SK-N-SH (cell line): ENCODE data around the gene RHOA. TPM values are rescaled to one million over a fixed set of nuclear protein-coding genes. Genes with fewer than 3 reads are reported as not detected.

Experiments
- CTCF ChIA-PET: fragments of 300-600, 350-600 bp; formaldehyde crosslinking; extraction: SDS; loops from one replicate; lab custom pipeline; 2021; lab: Yijun Ruan, JAX
- POLR2A ChIA-PET: fragments of 350-600 bp; sonication (Branson Sonifier 250); formaldehyde crosslinking; extraction: SDS; loops from one replicate; lab custom pipeline; 2020; ENCODE audit warnings: antibody characterized with exemption, inconsistent platforms; lab: Yijun Ruan, JAX
- DNase-seq: peaks from one replicate; pipeline ENCODE4 v3.0.0; 2012
- H2AFZ ChIP-seq: fragments of 200-600 bp; sonication (generic); 2 replicates; pipeline ENCODE4 v1.8.1; 2016; ENCODE audit warnings: antibody characterized with exemption, mild to moderate bottlenecking, low read depth
- H3F3A ChIP-seq: fragments of 200-600 bp; sonication (generic); replicated peaks from 2 replicates; pipeline ENCODE3; 2016; ENCODE audit warnings: antibody characterized with exemption, mild to moderate bottlenecking; ENCODE audit not compliant: insufficient read depth
- H3K27ac ChIP-seq, 2 experiments: fragments of 200-500 bp in 1 of 2; fragments of 200-600 bp in 1 of 2; sonication (Bioruptor generic) in 1 of 2; sonication (generic), shearing (Covaris generic) in 1 of 2; 2 replicates each; pipeline versions ENCODE4 v1.5.1 to v1.6.1; 2014 to 2016; ENCODE audit warnings: low read depth in 2 of 2, inconsistent platforms in 1 of 2, low read length in 1 of 2, mild to moderate bottlenecking in 1 of 2, mixed read lengths in 1 of 2
- H3K27me3 ChIP-seq: fragments of 200-600 bp; sonication (generic), shearing (Covaris generic); 2 replicates; pipeline ENCODE4 v1.6.1; 2016; ENCODE audit warnings: mixed run types; ENCODE audit not compliant: insufficient read depth
- H3K36me3 ChIP-seq, 2 experiments: fragments of 200-500 bp in 1 of 2; fragments of 200-600 bp in 1 of 2; sonication (Bioruptor generic) in 1 of 2; sonication (generic) in 1 of 2; replicated peaks in 1 of 2; 2 replicates each; pipeline versions ENCODE3 to v1.5.1; 2014 to 2016; ENCODE audit warnings: low read length in 1 of 2, mild to moderate bottlenecking in 1 of 2; ENCODE audit not compliant: insufficient read depth in 2 of 2, control insufficient read depth in 1 of 2
- H3K4me1 ChIP-seq, 2 experiments: fragments of 200-500 bp in 1 of 2; fragments of 200-600 bp in 1 of 2; sonication (Bioruptor generic) in 1 of 2; sonication (generic), shearing (Covaris generic) in 1 of 2; 2 replicates each; pipeline versions ENCODE4 v1.5.1 to v1.6.1; 2014 to 2016; ENCODE audit warnings: low read depth in 1 of 2, low read length in 1 of 2, mixed run types in 1 of 2; ENCODE audit not compliant: insufficient read depth in 2 of 2, control insufficient read depth in 1 of 2
- H3K4me2 ChIP-seq: fragments of 200-600 bp; sonication (generic), shearing (Covaris generic); 2 replicates; pipeline ENCODE4 v1.6.1; 2017; ENCODE audit warnings: mixed run types
- H3K4me3 ChIP-seq, 2 experiments: fragments of 200-500 bp in 1 of 2; fragments of 200-600 bp in 1 of 2; sonication (Bioruptor generic) in 1 of 2; sonication (generic), shearing (Covaris generic) in 1 of 2; 2 replicates each; pipeline versions ENCODE4 v1.5.1 to v1.8.1; 2014 to 2016; ENCODE audit warnings: low read depth in 2 of 2, inconsistent platforms in 1 of 2, low read length in 1 of 2, mild to moderate bottlenecking in 1 of 2, mixed read lengths in 1 of 2, moderate library complexity in 1 of 2
- H3K79me2 ChIP-seq: fragments of 200-600 bp; sonication (generic); 2 replicates; pipeline ENCODE4 v1.8.1; 2017; ENCODE audit warnings: mild to moderate bottlenecking; ENCODE audit not compliant: insufficient read depth
- H3K9ac ChIP-seq: fragments of 200-600 bp; sonication (generic); 2 replicates; pipeline ENCODE4 v1.6.1; 2017; ENCODE audit warnings: mixed run types
- H3K9me2 ChIP-seq: fragments of 200-600 bp; sonication (generic); 2 replicates; pipeline ENCODE4 v1.6.1; 2017; ENCODE audit warnings: mixed run types
- H3K9me3 ChIP-seq: fragments of 200-600 bp; sonication (generic); 2 replicates; pipeline ENCODE4 v1.6.1; 2017; ENCODE audit warnings: mixed run types, mild to moderate bottlenecking, moderate library complexity
- H4K20me1 ChIP-seq: fragments of 200-600 bp; sonication (generic); 2 replicates; pipeline ENCODE4 v1.6.1; 2017; ENCODE audit warnings: mild to moderate bottlenecking, mixed run types; ENCODE audit not compliant: insufficient read depth
- CTCF ChIP-seq: fragments of 200-600 bp; sonication (generic); IDR thresholded peaks from 2 replicates; pipeline ENCODE4 v1.6.1; 2017; ENCODE audit warnings: antibody characterized with exemption, mild to moderate bottlenecking, moderate library complexity
- ELF1 ChIP-seq: IDR thresholded peaks from 2 replicates; pipeline ENCODE4 v1.4.0; 2012
- EP300 ChIP-seq, 2 experiments: IDR thresholded peaks; 2 replicates each; pipeline versions ENCODE4 v1.4.0 to v1.6.1; 2012; ENCODE audit warnings: borderline replicate concordance in 1 of 2, low read depth in 1 of 2, low read length in 1 of 2
- FOSL2 ChIP-seq: IDR thresholded peaks from 2 replicates; pipeline ENCODE4 v1.4.0; 2012; ENCODE audit warnings: low read depth, mild to moderate bottlenecking, moderate library complexity, borderline replicate concordance
- FOXJ3 ChIP-seq: sonication (generic); formaldehyde crosslinking; IDR thresholded peaks from 2 replicates; pipeline ENCODE4 v1.5.1; 2020; ENCODE audit warnings: mild to moderate bottlenecking, missing genetic modification reagents
- FOXM1 ChIP-seq: IDR thresholded peaks from 2 replicates; pipeline ENCODE4 v1.4.0; 2012; ENCODE audit warnings: low read depth, mild to moderate bottlenecking
- IRF3 ChIP-seq: fragments of 150-350 bp; IDR thresholded peaks from 2 replicates; pipeline ENCODE4 v1.6.1; 2016; ENCODE audit warnings: mild to moderate bottlenecking, low read depth, low read length
- JUND ChIP-seq: IDR thresholded peaks from 2 replicates; pipeline ENCODE4 v1.4.0; 2012
- MAX ChIP-seq: IDR thresholded peaks from 2 replicates; pipeline ENCODE4 v1.4.0; 2012; ENCODE audit warnings: low read depth
- MXI1 ChIP-seq: IDR thresholded peaks from 2 replicates; pipeline ENCODE4 v1.6.1; 2012; ENCODE audit warnings: mild to moderate bottlenecking, low read depth, low read length, improper control_type of control experiment
- NFIC ChIP-seq: IDR thresholded peaks from 2 replicates; pipeline ENCODE4 v1.4.0; 2012; ENCODE audit warnings: borderline replicate concordance
- PBX3 ChIP-seq: IDR thresholded peaks from 2 replicates; pipeline ENCODE4; 2012
- POLR2AphosphoS5 ChIP-seq: IDR thresholded peaks from 2 replicates; pipeline ENCODE4 v1.6.1; 2012; ENCODE audit warnings: low read depth, low read length
- RCOR1 ChIP-seq: fragments of 150-350 bp; IDR thresholded peaks from 2 replicates; pipeline ENCODE4 v1.6.1; 2017; ENCODE audit warnings: antibody characterized with exemption, low read length
- REST ChIP-seq: IDR thresholded peaks from 2 replicates; pipeline ENCODE4 v1.6.1; 2012; ENCODE audit warnings: mild to moderate bottlenecking, low read depth, low read length, moderate library complexity
- SMC3 ChIP-seq: IDR thresholded peaks from 2 replicates; pipeline ENCODE4 v1.6.1; 2012; ENCODE audit warnings: low read depth, low read length, improper control_type of control experiment
- TAF1 ChIP-seq: IDR thresholded peaks from 2 replicates; pipeline ENCODE4 v1.6.1; 2012; ENCODE audit warnings: low read depth, mild to moderate bottlenecking, low read length, moderate library complexity, borderline replicate concordance
- USF1 ChIP-seq: IDR thresholded peaks from 2 replicates; pipeline ENCODE4 v1.4.0; 2012; ENCODE audit warnings: low read depth, borderline replicate concordance
- YY1 ChIP-seq: IDR thresholded peaks from 2 replicates; pipeline ENCODE4 v1.4.0; 2012; ENCODE audit warnings: low read depth, mild to moderate bottlenecking
- WGBS: methylation state at CpG from one replicate; pipeline ENCODE4 v1.1.6; 2017; ENCODE audit warnings: low lambda C conversion rate; 5-methylcytosine and 5-hydroxymethylcytosine counted together
- polyA plus RNA-seq, 3 experiments: library from polyadenylated mRNA; depleted of rRNA; stranded (reverse); fragments of >200 nt; gene quantifications; 2 replicates each; pipeline ENCODE4 v1.2.3, GENCODE V29; 2012

The RHOA gene
- polyA plus RNA-seq, 1 of the 3 experiments (the other 2 are of a cell fraction) = 312 TPM

- H3K27ac ChIP-seq = no peak overlapping the region
- no peak overlapping the region for H2AFZ ChIP-seq
- H3K4me3 ChIP-seq = no peak overlapping the region
- H3K79me2 ChIP-seq = peaks cover 20% of the 10 kb centered on the region
- TF ChIP-seq POLR2AphosphoS5 (no peak), USF1 (no peak), FOSL2 (no peak), FOXJ3 (CRISPR knock-in tag) (no peak), YY1 (no peak), MXI1 (no peak), RCOR1 (no peak), PBX3 (no peak), NFIC (no peak), TAF1 (no peak), CTCF (no peak), REST (no peak), ELF1 (no peak), JUND (no peak), SMC3 (no peak), MAX (no peak), EP300 (IDR thresholded peaks at IDR 0.05; ENCODE audit: borderline replicate concordance in 1 of 2, low read depth in 1 of 2, low read length in 1 of 2) (no peak), FOXM1 (no peak), IRF3 (no peak)
- WGBS = 94% methylated on average over 2 of the region's 2 CpGs
- peaks cover 16% of the 10 kb centered on the region for H3F3A ChIP-seq
- H3K9me3 ChIP-seq = no peaks in the 10 kb centered on the region
- POLR2A ChIA-PET = interaction anchor here (1.6 kb wide), 1 partner anchor 12 kb away, joined by 6 read pairs; the partner anchor contains the start of gene NICN1
- CTCF ChIA-PET = interaction anchor here (1.0 kb wide), 1 partner anchor 32 kb away, joined by 3 read pairs; no protein-coding TSS in a partner anchor
- no peaks in the 10 kb centered on the region for H3K27me3 ChIP-seq
- H3K4me2 ChIP-seq = no peak overlapping the region
- H3K9me2 ChIP-seq = no peaks in the 10 kb centered on the region
- H4K20me1 ChIP-seq = no peaks in the 10 kb centered on the region
- no peak overlapping the region for H3K9ac ChIP-seq
- DNase-seq = no peak
- H3K4me1 ChIP-seq = peaks cover 0 to 16% of the 10 kb centered on the region in 2 experiments; a peak in 1 of 4 replicates
- H3K36me3 ChIP-seq = peaks cover 10 to 19% of the 10 kb centered on the region in 2 experiments
Observed at GRCh38 chr3:49416867-49417266, 5.1 kb upstream of the RHOA start.
